AG09309 (cell line): ENCODE data around the gene CLIC6.

Experiments used
- DNase-seq: peaks from one replicate; pipeline ENCODE4 v3.0.0-alpha.2; 2010; ENCODE audit warnings: low read depth
- H3K4me3 ChIP-seq: 2 replicates; pipeline ENCODE4 v1.5.1; 2011; ENCODE audit warnings: mild to moderate bottlenecking, low read depth, low read length, moderate library complexity; ENCODE audit not compliant: control insufficient read depth
- TF ChIP-seq, protein P1 (sequence below): IDR thresholded peaks from 2 replicates; pipeline ENCODE4 v1.5.1; 2011; ENCODE audit warnings: mild to moderate bottlenecking, low read depth, low read length, inconsistent platforms; ENCODE audit not compliant: insufficient read depth, control insufficient read depth; ENCODE audit errors: missing control alignments

Gene CLIC6

DNA sequence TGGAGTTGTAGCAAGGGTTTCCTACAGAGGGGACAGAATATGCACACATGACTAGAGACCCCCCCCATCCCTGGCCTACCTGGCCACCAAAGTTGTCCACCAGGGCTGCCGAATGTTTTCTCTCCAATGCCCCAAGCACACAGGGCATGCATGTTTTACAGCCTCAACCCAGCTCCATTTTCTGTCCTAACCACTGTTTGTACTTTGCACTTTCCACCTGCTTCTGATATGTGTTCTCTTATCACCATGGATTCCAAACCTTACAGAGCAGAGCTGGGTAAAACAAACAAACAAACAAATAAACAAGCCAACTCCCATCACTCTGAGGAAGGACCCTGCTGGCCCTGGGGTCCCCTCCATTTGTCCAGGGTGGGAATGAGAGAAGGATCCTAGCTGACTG, 27.3 kb downstream of the CLIC6 start:
- no peak for DNase-seq
- TF ChIP-seq, protein P1, sequence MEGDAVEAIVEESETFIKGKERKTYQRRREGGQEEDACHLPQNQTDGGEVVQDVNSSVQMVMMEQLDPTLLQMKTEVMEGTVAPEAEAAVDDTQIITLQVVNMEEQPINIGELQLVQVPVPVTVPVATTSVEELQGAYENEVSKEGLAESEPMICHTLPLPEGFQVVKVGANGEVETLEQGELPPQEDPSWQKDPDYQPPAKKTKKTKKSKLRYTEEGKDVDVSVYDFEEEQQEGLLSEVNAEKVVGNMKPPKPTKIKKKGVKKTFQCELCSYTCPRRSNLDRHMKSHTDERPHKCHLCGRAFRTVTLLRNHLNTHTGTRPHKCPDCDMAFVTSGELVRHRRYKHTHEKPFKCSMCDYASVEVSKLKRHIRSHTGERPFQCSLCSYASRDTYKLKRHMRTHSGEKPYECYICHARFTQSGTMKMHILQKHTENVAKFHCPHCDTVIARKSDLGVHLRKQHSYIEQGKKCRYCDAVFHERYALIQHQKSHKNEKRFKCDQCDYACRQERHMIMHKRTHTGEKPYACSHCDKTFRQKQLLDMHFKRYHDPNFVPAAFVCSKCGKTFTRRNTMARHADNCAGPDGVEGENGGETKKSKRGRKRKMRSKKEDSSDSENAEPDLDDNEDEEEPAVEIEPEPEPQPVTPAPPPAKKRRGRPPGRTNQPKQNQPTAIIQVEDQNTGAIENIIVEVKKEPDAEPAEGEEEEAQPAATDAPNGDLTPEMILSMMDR: no peak
- no peak overlapping the region for H3K4me3 ChIP-seq

DNA sequence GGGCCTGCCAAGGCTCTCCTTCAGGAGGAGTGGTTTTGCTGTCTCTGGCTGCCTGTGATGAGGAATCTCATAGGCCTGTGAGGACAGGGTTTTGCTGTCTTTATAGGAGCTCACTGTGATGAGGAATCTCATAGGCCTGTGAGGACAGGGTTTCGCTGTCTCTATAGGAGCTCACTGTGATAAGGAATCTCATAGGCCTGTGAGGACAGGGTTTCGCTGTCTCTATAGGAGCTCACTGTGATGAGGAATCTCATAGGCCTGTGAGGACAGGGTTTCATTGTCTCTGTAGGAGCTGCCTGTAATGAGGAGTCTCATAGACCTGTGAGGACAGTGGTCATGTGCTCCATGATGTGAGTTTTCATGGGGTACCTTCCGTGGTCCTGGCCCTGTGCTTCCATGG, 29.0 kb downstream of the CLIC6 start:
- no peak for DNase-seq
- TF ChIP-seq, protein P1: no peak
- H3K4me3 ChIP-seq: no peak overlapping the region

GRCh38 chr21:34698270-34699015, 29.6 kb downstream of the CLIC6 start:
- TF ChIP-seq, protein P1: no peak
- no peak overlapping the region for H3K4me3 ChIP-seq

DNA sequence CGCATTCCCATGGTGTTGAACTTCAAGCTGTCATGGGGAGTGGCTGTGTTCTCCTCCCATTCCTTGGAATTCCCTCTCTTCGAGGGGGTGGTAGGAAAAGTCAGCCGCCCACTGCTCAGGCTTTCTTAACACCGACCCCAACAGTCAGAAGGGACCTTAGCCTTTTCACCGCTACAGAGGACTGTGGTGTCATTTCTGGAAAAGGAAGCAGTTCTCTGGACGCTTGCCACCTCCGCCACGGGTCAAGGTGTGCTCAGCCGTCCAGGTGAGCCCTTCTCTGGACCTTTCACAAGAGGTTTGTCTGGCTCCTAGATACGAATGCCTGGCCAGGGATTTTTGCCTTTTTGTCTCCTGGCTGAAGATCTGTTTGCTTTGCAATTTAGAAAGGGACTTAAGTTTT, 31.8 kb downstream of the CLIC6 start:
- no peak overlapping the region for H3K4me3 ChIP-seq
- no peak for DNase-seq
- TF ChIP-seq, protein P1: no peak

More at GRCh38 chr21:34698270-34699015, 29.6 kb downstream of the CLIC6 start:
- no peak for DNase-seq

DNA sequence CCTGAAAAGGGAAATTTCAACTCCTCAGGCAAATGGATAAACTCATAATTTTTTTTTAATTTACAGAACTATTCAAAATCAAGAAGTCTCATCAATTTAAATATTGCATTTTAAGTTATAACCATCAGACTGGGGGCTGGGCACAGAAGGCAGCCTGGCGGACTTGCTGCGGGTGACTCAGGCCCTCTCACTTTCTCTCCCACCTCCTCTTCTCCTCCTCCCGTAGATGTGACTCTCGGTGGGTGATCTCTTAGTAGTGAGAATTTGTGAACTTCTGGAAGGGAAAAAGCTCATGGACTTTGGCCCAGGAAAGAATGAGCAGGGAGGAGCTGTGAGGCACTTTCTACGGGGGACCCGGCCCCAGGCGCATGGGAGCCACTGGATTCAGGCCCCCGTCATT, 32.9 kb downstream of the CLIC6 start:
- DNase-seq: peak; percentile 42
- TF ChIP-seq, protein P1: no peak
- H3K4me3 ChIP-seq: peak overlapping the region; percentile 5

DNA sequence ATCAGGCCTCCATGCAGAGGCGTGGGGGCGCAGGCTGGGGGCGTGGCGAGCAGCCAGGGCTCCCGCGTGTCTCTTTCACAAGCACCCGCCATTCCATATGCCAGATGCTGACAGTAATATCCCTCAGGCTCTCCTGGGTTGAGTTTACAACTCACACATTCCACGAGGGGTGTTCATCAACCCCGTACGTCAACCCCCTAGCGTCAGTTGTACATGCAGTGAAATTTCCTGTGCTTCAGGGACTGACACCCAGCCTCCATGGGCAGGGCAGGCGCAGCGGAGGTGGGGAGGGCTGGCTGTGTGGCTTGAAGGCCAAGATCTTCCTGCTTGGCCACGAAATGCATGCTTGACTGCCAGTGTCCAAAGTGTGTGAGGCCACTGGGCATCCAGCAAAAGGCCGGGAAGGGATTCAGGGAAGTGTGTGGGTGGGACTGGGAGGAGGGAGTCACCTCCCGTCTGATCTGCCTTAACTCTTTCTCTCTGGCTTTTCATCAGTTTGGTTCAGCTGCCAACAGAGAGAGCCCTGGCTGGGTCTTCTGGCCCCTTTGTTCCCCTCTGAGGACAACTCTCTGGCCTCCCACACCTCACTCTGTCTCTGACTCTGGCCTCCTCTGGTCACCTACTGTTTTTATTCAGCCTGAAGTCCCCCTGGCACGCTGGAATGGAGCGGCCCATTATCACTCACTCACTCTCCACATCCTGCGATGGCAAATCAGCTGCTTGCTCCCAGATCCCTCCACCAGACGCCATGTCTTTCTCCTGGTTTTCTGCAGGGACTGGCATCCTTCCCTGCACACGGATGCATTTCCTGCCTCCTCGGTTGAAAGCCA, 33.8 kb downstream of the CLIC6 start:
- H3K4me3 ChIP-seq: peak overlapping the region; percentile 5
- TF ChIP-seq, protein P1: no peak
- DNase-seq: peak; percentile 99
